OCI-LY3 (cell line): ENCODE data around the gene JAKMIP1.

ENCODE experiments used
- H2AFZ ChIP-seq: fragments of 200-600, 300-600 bp; shearing (Covaris generic); 2 replicates; pipeline ENCODE4 v1.6.0; 2014; ENCODE audit warnings: antibody characterized with exemption, low read depth, low read length
- H3K27ac ChIP-seq: fragments of 200-600, 300-600 bp; sonication (generic); 2 replicates; pipeline ENCODE4 v1.5.1; 2014; ENCODE audit warnings: mild to moderate bottlenecking, low read length, moderate library complexity, mixed read lengths
- H3K27me3 ChIP-seq: fragments of 200-600, 300-600 bp; sonication (generic); 2 replicates; pipeline ENCODE4 v1.6.1; 2014; ENCODE audit warnings: low read depth, low read length, mixed read lengths
- H3K36me3 ChIP-seq: fragments of 200-600, 300-600 bp; sonication (generic); replicated peaks from 2 replicates; pipeline ENCODE3; 2014; ENCODE audit warnings: low read depth, low read length, mixed read lengths
- H3K4me1 ChIP-seq: fragments of 300-600, 200-600 bp; sonication (generic); 2 replicates; pipeline ENCODE4 v1.6.1; 2014; ENCODE audit warnings: low read length, mixed read lengths
- H3K4me2 ChIP-seq: fragments of 200-600, 300-600 bp; sonication (generic); 2 replicates; pipeline ENCODE4 v1.6.1; 2014; ENCODE audit warnings: low read length, mixed read lengths
- H3K4me3 ChIP-seq: fragments of 300-600, 200-600 bp; sonication (generic); 2 replicates; pipeline ENCODE4 v1.5.1; 2014; ENCODE audit warnings: antibody characterized with exemption, mild to moderate bottlenecking, low read length, moderate library complexity
- H3K79me2 ChIP-seq: fragments of 300-600, 200-600 bp; shearing (Covaris generic); 2 replicates; pipeline ENCODE4 v1.6.1; 2014; ENCODE audit warnings: mild to moderate bottlenecking, low read length, mixed read lengths
- H3K9ac ChIP-seq: fragments of 300-600, 200-600 bp; shearing (Covaris generic); 2 replicates; pipeline ENCODE4 v1.6.0; 2014; ENCODE audit warnings: mild to moderate bottlenecking, low read length, moderate library complexity
- H3K9me3 ChIP-seq: fragments of 200-600, 300-600 bp; shearing (Covaris generic); 2 replicates; pipeline ENCODE4 v1.6.1; 2014; ENCODE audit warnings: low read length, mixed read lengths; ENCODE audit not compliant: insufficient read depth
- H4K20me1 ChIP-seq: fragments of 200-600, 300-600 bp; sonication (generic); 2 replicates; pipeline ENCODE4 v1.6.1; 2016; ENCODE audit warnings: low read length, mixed read lengths; ENCODE audit not compliant: insufficient read depth
- EZH2phosphoT487 ChIP-seq: fragments of 200-600 bp; shearing (Covaris generic); IDR thresholded peaks from 2 replicates; pipeline ENCODE4 v1.6.1; 2018; ENCODE audit warnings: antibody characterized with exemption, mixed run types, low read depth
- TF ChIP-seq, protein P1 (sequence below): fragments of 200-600, 300-600 bp; sonication (generic); IDR thresholded peaks from 2 replicates; pipeline ENCODE4 v1.5.1; 2014; ENCODE audit warnings: antibody characterized with exemption, low read length, low read depth

Gene JAKMIP1

DNA sequence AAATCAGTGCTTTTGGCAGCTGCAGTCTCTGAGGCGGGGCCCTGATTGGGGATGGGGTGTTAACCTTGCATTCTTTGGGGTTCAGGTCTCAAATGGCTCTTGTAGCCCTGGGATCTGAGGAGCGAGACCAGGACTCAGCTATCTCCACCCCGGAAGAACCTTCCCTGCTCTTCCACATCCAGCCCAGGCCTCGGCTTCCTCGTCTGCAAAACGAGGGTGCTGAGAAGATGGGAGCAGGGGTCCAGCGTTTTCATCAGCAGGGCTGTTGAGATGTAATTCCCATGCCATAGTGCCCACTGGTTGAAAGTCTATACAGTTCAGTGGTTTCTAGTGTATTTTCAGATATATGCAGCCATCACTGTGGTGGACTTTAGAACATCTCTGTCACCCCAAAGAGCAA is 34.7 kb upstream of the JAKMIP1 start:
- no peaks in the 10 kb centered on the region for H3K4me1 ChIP-seq
- no peak overlapping the region for H3K4me3 ChIP-seq
- TF ChIP-seq, protein P1, sequence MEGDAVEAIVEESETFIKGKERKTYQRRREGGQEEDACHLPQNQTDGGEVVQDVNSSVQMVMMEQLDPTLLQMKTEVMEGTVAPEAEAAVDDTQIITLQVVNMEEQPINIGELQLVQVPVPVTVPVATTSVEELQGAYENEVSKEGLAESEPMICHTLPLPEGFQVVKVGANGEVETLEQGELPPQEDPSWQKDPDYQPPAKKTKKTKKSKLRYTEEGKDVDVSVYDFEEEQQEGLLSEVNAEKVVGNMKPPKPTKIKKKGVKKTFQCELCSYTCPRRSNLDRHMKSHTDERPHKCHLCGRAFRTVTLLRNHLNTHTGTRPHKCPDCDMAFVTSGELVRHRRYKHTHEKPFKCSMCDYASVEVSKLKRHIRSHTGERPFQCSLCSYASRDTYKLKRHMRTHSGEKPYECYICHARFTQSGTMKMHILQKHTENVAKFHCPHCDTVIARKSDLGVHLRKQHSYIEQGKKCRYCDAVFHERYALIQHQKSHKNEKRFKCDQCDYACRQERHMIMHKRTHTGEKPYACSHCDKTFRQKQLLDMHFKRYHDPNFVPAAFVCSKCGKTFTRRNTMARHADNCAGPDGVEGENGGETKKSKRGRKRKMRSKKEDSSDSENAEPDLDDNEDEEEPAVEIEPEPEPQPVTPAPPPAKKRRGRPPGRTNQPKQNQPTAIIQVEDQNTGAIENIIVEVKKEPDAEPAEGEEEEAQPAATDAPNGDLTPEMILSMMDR = no peak
- no peak for TF ChIP-seq EZH2phosphoT487
- no peaks in the 10 kb centered on the region for H4K20me1 ChIP-seq
- H3K27ac ChIP-seq = no peak overlapping the region
- no peaks in the 10 kb centered on the region for H3K79me2 ChIP-seq
- H3K36me3 ChIP-seq = no peaks in the 10 kb centered on the region
- no peak overlapping the region for H2AFZ ChIP-seq
- H3K4me2 ChIP-seq = no peak overlapping the region
- H3K9ac ChIP-seq = no peak overlapping the region
- no peaks in the 10 kb centered on the region for H3K9me3 ChIP-seq
- H3K27me3 ChIP-seq = no peaks in the 10 kb centered on the region

DNA sequence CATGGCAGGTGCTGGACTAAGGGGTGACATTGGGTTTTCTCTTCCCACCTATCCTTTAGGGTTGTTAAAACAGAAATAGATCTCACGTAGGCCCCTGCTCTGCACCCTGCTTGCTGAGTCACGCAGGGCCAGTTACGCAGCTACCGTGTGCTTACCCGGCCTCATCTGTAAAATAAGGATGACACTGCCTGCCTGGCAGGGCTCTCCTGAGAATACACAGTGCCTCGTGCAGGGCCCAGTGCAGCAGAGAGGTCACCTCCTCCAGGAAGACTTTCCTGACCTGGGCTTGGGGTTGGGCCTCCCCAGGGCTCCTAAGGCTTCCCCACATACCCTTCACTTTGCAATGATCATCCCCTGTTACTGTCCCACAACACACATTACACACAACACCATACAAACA is 33.6 kb upstream of the JAKMIP1 start:
- no peak overlapping the region for H2AFZ ChIP-seq
- H3K4me3 ChIP-seq = no peak overlapping the region
- H3K27ac ChIP-seq = no peak overlapping the region
- no peaks in the 10 kb centered on the region for H4K20me1 ChIP-seq
- H3K79me2 ChIP-seq = no peaks in the 10 kb centered on the region
- no peaks in the 10 kb centered on the region for H3K27me3 ChIP-seq
- no peaks in the 10 kb centered on the region for H3K4me1 ChIP-seq
- no peaks in the 10 kb centered on the region for H3K9me3 ChIP-seq
- no peak for TF ChIP-seq EZH2phosphoT487
- TF ChIP-seq, protein P1 = no peak
- no peak overlapping the region for H3K9ac ChIP-seq
- H3K36me3 ChIP-seq = no peaks in the 10 kb centered on the region
- no peak overlapping the region for H3K4me2 ChIP-seq

DNA sequence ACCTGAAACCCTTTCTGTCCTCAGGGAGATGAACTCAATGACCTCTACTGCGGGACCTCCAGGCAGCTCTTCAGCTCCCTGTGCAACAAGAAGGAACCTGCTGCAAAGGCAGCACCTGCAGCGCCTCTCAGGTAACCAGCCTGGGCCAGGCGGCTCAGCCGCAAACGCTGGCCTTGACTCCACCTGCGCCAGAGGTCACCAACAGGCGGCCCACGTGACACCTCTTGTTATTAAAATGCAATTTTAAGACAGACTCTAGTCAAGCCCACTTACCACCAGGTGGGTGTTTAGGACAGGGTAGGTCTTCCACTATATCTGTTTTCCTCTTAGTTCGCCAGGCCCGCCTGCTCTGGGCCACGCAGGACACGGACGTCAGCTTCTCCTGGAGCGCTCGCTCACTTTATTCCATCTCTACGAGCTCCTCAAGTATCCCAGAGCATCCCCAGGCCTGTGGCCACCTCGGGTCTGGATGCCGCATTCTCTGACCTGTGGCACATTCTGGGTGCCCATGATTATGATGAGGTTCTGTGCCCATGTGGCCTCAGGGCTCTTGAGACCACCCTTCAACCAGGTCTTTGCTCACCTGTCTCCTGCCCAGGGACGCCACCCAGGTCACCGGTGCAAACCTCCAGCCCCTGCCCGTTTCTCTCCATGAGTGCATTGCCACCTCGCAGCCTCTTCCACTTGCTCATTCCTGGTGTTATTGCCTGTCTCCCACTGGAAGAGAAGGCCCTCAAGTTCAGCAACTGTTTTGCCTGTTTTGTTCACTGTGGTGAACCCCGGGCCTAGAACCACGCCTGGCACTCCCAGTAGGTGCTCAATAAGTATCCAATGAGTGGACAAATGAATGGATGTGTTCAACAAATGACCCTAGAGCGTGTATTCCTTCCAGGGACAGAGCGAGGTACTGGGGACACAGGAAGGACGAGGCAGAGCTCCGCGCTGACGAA is 32.8 kb upstream of the JAKMIP1 start:
- Histone ChIP-seq H3K79me2 (no peaks in the 10 kb centered on the region), H3K27me3 (no peaks in the 10 kb centered on the region), H2AFZ (no peak overlapping the region), H3K9ac (no peak overlapping the region), H3K4me1 (no peaks in the 10 kb centered on the region), H3K4me2 (no peak overlapping the region), H3K27ac (no peak overlapping the region), H3K9me3 (no peaks in the 10 kb centered on the region), H3K36me3 (no peaks in the 10 kb centered on the region), H3K4me3 (no peak overlapping the region), H4K20me1 (no peaks in the 10 kb centered on the region)
- no peak for TF ChIP-seq EZH2phosphoT487
- TF ChIP-seq, protein P1 = no peak

DNA sequence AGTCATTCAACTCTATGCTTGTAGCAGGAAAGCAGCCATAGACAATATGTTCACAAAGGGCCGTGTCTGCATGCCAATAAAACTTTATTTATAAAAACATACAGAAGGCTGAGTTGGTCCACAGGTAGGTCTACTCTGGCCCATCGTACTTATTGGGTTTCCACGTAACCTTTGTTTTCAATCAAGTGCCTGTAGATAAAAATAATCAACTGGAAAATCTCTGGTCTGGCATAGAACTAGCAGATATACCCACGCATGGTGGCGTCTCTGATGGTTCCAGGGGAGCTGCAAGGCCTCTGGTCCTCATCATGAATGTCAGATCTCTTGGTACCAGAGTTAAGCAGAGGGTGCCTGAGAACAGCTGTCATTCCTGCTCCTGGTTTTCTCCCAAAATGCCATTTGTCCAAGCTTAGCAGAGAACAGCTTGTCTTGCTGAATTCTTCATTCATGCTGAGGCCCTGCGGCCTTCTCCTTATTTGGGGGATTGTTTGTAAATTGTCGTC is 31.4 kb upstream of the JAKMIP1 start:
- H4K20me1 ChIP-seq = no peaks in the 10 kb centered on the region
- TF ChIP-seq, protein P1 = no peak
- TF ChIP-seq EZH2phosphoT487 = no peak
- H3K27ac ChIP-seq = no peak overlapping the region
- H3K27me3 ChIP-seq = no peaks in the 10 kb centered on the region
- no peaks in the 10 kb centered on the region for H3K4me1 ChIP-seq
- H3K4me3 ChIP-seq = no peak overlapping the region
- no peaks in the 10 kb centered on the region for H3K79me2 ChIP-seq
- H3K36me3 ChIP-seq = no peaks in the 10 kb centered on the region
- H3K9ac ChIP-seq = no peak overlapping the region
- no peak overlapping the region for H3K4me2 ChIP-seq
- H3K9me3 ChIP-seq = no peaks in the 10 kb centered on the region
- H2AFZ ChIP-seq = no peak overlapping the region
